HepG2 (cell line): ENCODE results near the gene UCKL1. TPM values are rescaled to one million over a fixed set of nuclear protein-coding genes. Genes with fewer than 3 reads are reported as not detected.
A peak's percentile ranks its signal among the peaks of the same experiment; 100 is the strongest.

ENCODE experiments used
- AGO1 ChIP-seq: fragments of 200-400 bp; formaldehyde crosslinking; IDR thresholded peaks from 2 replicates; pipeline ENCODE4 v1.6.1; 2017; ENCODE audit warnings: mild to moderate bottlenecking, low read depth, low read length, moderate library complexity; ENCODE audit not compliant: poor library complexity, severe bottlenecking
- ARNTL ChIP-seq: sonication (generic); formaldehyde crosslinking; IDR thresholded peaks from 2 replicates; pipeline ENCODE4 v1.4.0; 2020; ENCODE audit warnings: mild to moderate bottlenecking, missing genetic modification reagents
- CENPBD1 ChIP-seq: sonication (generic); formaldehyde crosslinking; IDR thresholded peaks from 2 replicates; pipeline ENCODE4 v1.8.0; 2022; ENCODE audit warnings: missing genetic modification reagents, low read depth, mild to moderate bottlenecking, borderline replicate concordance
- ETV6 ChIP-seq: sonication (generic); formaldehyde crosslinking; conservative IDR thresholded peaks from 2 replicates; pipeline ENCODE4 v1.4.0; 2020; ENCODE audit warnings: missing genetic modification reagents
- FOXP1 ChIP-seq, 2 experiments: fragments of 450-650 bp in 1 of 2; IDR thresholded peaks; 2 replicates each; pipeline ENCODE4 v1.6.1; 2017 to 2018; ENCODE audit warnings: antibody characterized with exemption in 1 of 2
- HNRNPK ChIP-seq: fragments of 200-400 bp; formaldehyde crosslinking; IDR thresholded peaks from 2 replicates; pipeline ENCODE4 v1.6.1; 2018; ENCODE audit warnings: low read length, low read depth, moderate library complexity, mild to moderate bottlenecking; ENCODE audit not compliant: poor library complexity, severe bottlenecking
- KDM5B ChIP-seq: sonication (generic); formaldehyde crosslinking; IDR thresholded peaks from 2 replicates; pipeline ENCODE4 v1.4.0; 2020; ENCODE audit warnings: missing genetic modification reagents, mild to moderate bottlenecking, borderline replicate concordance
- KLF6 ChIP-seq: IDR thresholded peaks from 2 replicates; pipeline ENCODE4 v1.8.0; 2016; ENCODE audit warnings: missing biosample characterization, missing genetic modification reagents
- MAFK ChIP-seq, 2 experiments: IDR thresholded peaks in 1 of 2; conservative IDR thresholded peaks in 1 of 2; 2 replicates each; pipeline ENCODE4 v1.6.1; 2011; ENCODE audit warnings: improper control_type of control experiment in 2 of 2, low read length in 2 of 2
- NR2F1 ChIP-seq, 2 experiments: fragments of 450-650 bp in 1 of 2; formaldehyde crosslinking in 1 of 2; IDR thresholded peaks; 2 replicates each; pipeline versions ENCODE4 v1.5.0 to v1.6.1; 2016 to 2020; ENCODE audit warnings: mild to moderate bottlenecking in 1 of 2, missing compliant biosample characterization in 1 of 2, missing genetic modification reagents in 1 of 2, moderate library complexity in 1 of 2
- RFX3 ChIP-seq: IDR thresholded peaks from 2 replicates; pipeline ENCODE4 v1.6.1; 2016; ENCODE audit warnings: missing biosample characterization, missing genetic modification reagents
- RFXAP ChIP-seq: sonication (generic); formaldehyde crosslinking; IDR thresholded peaks from 2 replicates; pipeline ENCODE4 v1.4.0; 2020; ENCODE audit warnings: missing genetic modification reagents, borderline replicate concordance
- TBX3 ChIP-seq: fragments of 450-650 bp; IDR thresholded peaks from 2 replicates; pipeline ENCODE4 v1.6.1; 2017; ENCODE audit warnings: antibody characterized with exemption, mild to moderate bottlenecking, inconsistent platforms, borderline replicate concordance
- TFDP1 ChIP-seq: IDR thresholded peaks from 2 replicates; pipeline ENCODE4 v1.6.1; 2016; ENCODE audit warnings: missing compliant biosample characterization, missing genetic modification reagents, borderline replicate concordance
- TOPORS ChIP-seq: sonication (generic); formaldehyde crosslinking; IDR thresholded peaks from 2 replicates; pipeline ENCODE4 v1.8.0; 2023; ENCODE audit warnings: mild to moderate bottlenecking, missing genetic modification reagents
- WIZ ChIP-seq: sonication (generic); formaldehyde crosslinking; IDR thresholded peaks from 2 replicates; pipeline ENCODE4 v1.5.1; 2020; ENCODE audit warnings: mild to moderate bottlenecking, missing genetic modification reagents
- ZBTB8A ChIP-seq: sonication (generic); formaldehyde crosslinking; IDR thresholded peaks from 2 replicates; pipeline ENCODE4 v1.4.0; 2020; ENCODE audit warnings: mild to moderate bottlenecking, low read depth, missing genetic modification reagents, borderline replicate concordance
- ZFP91 ChIP-seq: sonication (generic); formaldehyde crosslinking; IDR thresholded peaks from 2 replicates; pipeline ENCODE4 v1.9.0; 2022; ENCODE audit warnings: missing genetic modification reagents, mild to moderate bottlenecking, borderline replicate concordance
- ZNF34 ChIP-seq: sonication (generic); formaldehyde crosslinking; IDR thresholded peaks from 2 replicates; pipeline ENCODE4 v1.4.0; 2020; ENCODE audit warnings: mild to moderate bottlenecking, missing genetic modification reagents, borderline replicate concordance
- ZNF350 ChIP-seq: sonication (generic); formaldehyde crosslinking; IDR thresholded peaks from 2 replicates; pipeline ENCODE4 v1.4.0; 2020; ENCODE audit warnings: mild to moderate bottlenecking, low read depth, missing genetic modification reagents, borderline replicate concordance
- ZNF563 ChIP-seq: sonication (generic); formaldehyde crosslinking; IDR thresholded peaks from 2 replicates; pipeline ENCODE4 v1.8.0; 2022; ENCODE audit warnings: mild to moderate bottlenecking, moderate library complexity, missing genetic modification reagents
- ZNF589 ChIP-seq: sonication (generic); formaldehyde crosslinking; conservative IDR thresholded peaks from 2 replicates; pipeline ENCODE4 v1.8.0; 2022; ENCODE audit warnings: mild to moderate bottlenecking, moderate library complexity, missing genetic modification reagents
- ZNF607 ChIP-seq: sonication (generic); formaldehyde crosslinking; IDR thresholded peaks from 2 replicates; pipeline ENCODE4 v1.5.1; 2020; ENCODE audit warnings: missing genetic modification reagents, mild to moderate bottlenecking, borderline replicate concordance
- ZNF737 ChIP-seq: sonication (generic); formaldehyde crosslinking; IDR thresholded peaks from 2 replicates; pipeline ENCODE4 v1.5.0; 2020; ENCODE audit warnings: missing genetic modification reagents, mild to moderate bottlenecking, borderline replicate concordance
- ZNF790 ChIP-seq: sonication (generic); formaldehyde crosslinking; IDR thresholded peaks from 2 replicates; pipeline ENCODE4 v1.8.0; 2022; ENCODE audit warnings: missing genetic modification reagents, mild to moderate bottlenecking, borderline replicate concordance
- ZSCAN30 ChIP-seq: sonication (generic); formaldehyde crosslinking; IDR thresholded peaks from 2 replicates; pipeline ENCODE4 v1.5.0; 2020; ENCODE audit warnings: mild to moderate bottlenecking, missing genetic modification reagents
- polyA plus RNA-seq, 8 experiments: library from polyadenylated mRNA; depleted of rRNA in 3 of 8; stranded (reverse) in 7 of 8; unstranded in 1 of 8; fragments of >200 nt; fragmentation: Illumina TruSeq in 4 of 8; extraction: Trizol in 4 of 8; gene quantifications; 2 replicates each; pipeline versions ENCODE4 v1.2.1 to v1.2.3, GENCODE V29; 2011 to 2016; ENCODE audit warnings: low read depth in 4 of 8, missing spikeins in 1 of 8, mixed read lengths in 1 of 8; ENCODE audit not compliant: insufficient read depth in 1 of 8
- total RNA-seq, 5 experiments: library from RNA; depleted of rRNA; stranded (reverse); fragments of >200 nt; fragmentation: Illumina TruSeq; extraction: Trizol; gene quantifications; 2 replicates each; pipeline ENCODE4 v1.2.3, GENCODE V29; 2016; ENCODE audit warnings: low read depth in 1 of 5

The UCKL1 gene
- total and polyA plus RNA-seq, 2 of the 13 experiments (the other 11 are each of a cell fraction or from before 2014, with no cell fraction given): 50.2 to 126 TPM

- peak; percentile 84 for TF ChIP-seq RFXAP
- peak; percentile 82 for TF ChIP-seq ZNF350
- no peak for TF ChIP-seq ZNF790 (CRISPR knock-in tag)
- peak; percentile 62; the same call in 1 of the 2 replicates for TF ChIP-seq ZFP91 (CRISPR knock-in tag)
- TF ChIP-seq ARNTL (CRISPR knock-in tag): peak; percentile 76; the same call in 1 of the 2 replicates
- TF ChIP-seq TOPORS (CRISPR knock-in tag): no peak
- TF ChIP-seq KLF6 (CRISPR knock-in tag): peak; percentile 90; the same call in 1 of the 2 replicates
- TF ChIP-seq ZNF737 (CRISPR knock-in tag): 0 out of 2 replicates have a peak, but pooled peaks have one; percentile 23
- peak; percentile 94 for TF ChIP-seq KDM5B (CRISPR knock-in tag)
- TF ChIP-seq HNRNPK: peak; percentile 53
- no peak for TF ChIP-seq FOXP1 (IDR thresholded peaks at IDR 0.05)
- TF ChIP-seq FOXP1 (CRISPR knock-in tag; IDR thresholded peaks at IDR 0.05): no peak; the same call in 1 of the 2 replicates
- peak; percentile 88; the same call in 1 of the 2 replicates for TF ChIP-seq ETV6 (CRISPR knock-in tag)
- peak; percentile 44; the same call in 1 of the 2 replicates for TF ChIP-seq ZNF607
- TF ChIP-seq TFDP1 (CRISPR knock-in tag): peak; percentile 92
- no peak for TF ChIP-seq ZSCAN30 (CRISPR knock-in tag)
- no peak for TF ChIP-seq ZBTB8A (CRISPR knock-in tag)
- no peak for TF ChIP-seq WIZ
- TF ChIP-seq ZNF34 (CRISPR knock-in tag): no peak
- TF ChIP-seq AGO1: peak; percentile 95
- TF ChIP-seq ZNF563: peak; percentile 71; the same call in 1 of the 2 replicates
- no peak for TF ChIP-seq RFX3 (CRISPR knock-in tag)
- TF ChIP-seq ZNF589: peak; percentile 19; the same call in 1 of the 2 replicates
- no peak; the same call in 1 of the 2 replicates for TF ChIP-seq CENPBD1 (CRISPR knock-in tag)
- no peak for TF ChIP-seq TBX3
- TF ChIP-seq MAFK (conservative IDR thresholded peaks at IDR 0.05 in 1 of 2, IDR thresholded peaks at IDR 0.05 in 1 of 2; ENCODE audit: low read length in 2 of 2): no peak
- TF ChIP-seq NR2F1 (CRISPR knock-in tag; IDR thresholded peaks at IDR 0.05): no peak; a peak in 1 of 4 replicates
Observed at GRCh38 chr20:63978319-63979228, 22.4 kb upstream of the UCKL1 start (continued).
